OCI-LY3 (cell line): ENCODE measurements around the gene OR2AE1.

Experiments used
- CTCF ChIP-seq: fragments of 200-600, 300-600 bp; sonication (generic); IDR thresholded peaks from 2 replicates; pipeline ENCODE4 v1.5.1; 2014; ENCODE audit warnings: antibody characterized with exemption, low read length, low read depth
- EZH2phosphoT487 ChIP-seq: fragments of 200-600 bp; shearing (Covaris generic); IDR thresholded peaks from 2 replicates; pipeline ENCODE4 v1.6.1; 2018; ENCODE audit warnings: antibody characterized with exemption, mixed run types, low read depth

DNA sequence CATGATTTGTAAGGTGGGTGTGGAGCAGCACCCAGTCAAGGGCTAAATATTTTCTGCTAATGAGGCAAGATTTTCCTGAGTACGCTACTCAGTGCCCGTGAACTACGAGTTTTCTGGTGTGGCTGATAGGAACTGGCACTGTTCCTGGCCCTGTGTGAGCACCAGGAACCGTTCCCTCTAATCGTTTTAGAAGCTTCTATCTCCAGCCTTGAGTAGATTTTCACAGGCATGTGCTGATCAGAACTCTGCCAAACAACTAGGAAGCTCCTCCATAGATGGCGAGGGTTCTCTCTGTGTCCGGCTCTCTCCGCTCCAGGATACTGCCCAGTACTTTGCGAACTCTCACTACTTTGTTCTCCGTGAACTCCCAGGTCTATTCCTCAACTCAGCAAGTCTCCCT lies 24.7 kb upstream of the OR2AE1 start:
- TF ChIP-seq CTCF (no peak), EZH2phosphoT487 (no peak)
